T-helper 22 cell (primary cell): ENCODE data around the gene SLC2A1.
A peak's percentile ranks its signal among the peaks of the same experiment; 100 is the strongest.

Experiments used
- DNase-seq: peaks from one replicate; pipeline ENCODE4 v3.0.0-alpha.2; 2020; ENCODE audit warnings: low read depth

SLC2A1 gene

GRCh38 chr1:42960566-42961311, 2.1 kb upstream of the SLC2A1 start:
- no peak for DNase-seq

GRCh38 chr1:42960122-42960390, 1.4 kb upstream of the SLC2A1 start:
- DNase-seq: no peak

GRCh38 chr1:42957880-42958487, 684 bp downstream of the SLC2A1 start:
- peak; percentile 53 for DNase-seq

- DNase-seq: no peak
These were observed 1.3 kb downstream of the SLC2A1 start for GRCh38 chr1:42957229-42957879.

GRCh38 chr1:42956739-42957138, 1.9 kb downstream of the SLC2A1 start:
- DNase-seq: no peak

- no peak for DNase-seq
These were observed 3.2 kb downstream of the SLC2A1 start for GRCh38 chr1:42955311-42956063.

GRCh38 chr1:42953182-42954180, 5.2 kb downstream of the SLC2A1 start:
- DNase-seq: no peak

- DNase-seq: no peak
These were observed 6.2 kb downstream of the SLC2A1 start for GRCh38 chr1:42952303-42953001.

GRCh38 chr1:42951588-42951987, 7.1 kb downstream of the SLC2A1 start:
- no peak for DNase-seq

GRCh38 chr1:42950116-42950481, 8.6 kb downstream of the SLC2A1 start:
- no peak for DNase-seq

- DNase-seq: no peak
These were observed 9.2 kb downstream of the SLC2A1 start for GRCh38 chr1:42949312-42950115.

- DNase-seq: no peak
These were observed 10.5 kb downstream of the SLC2A1 start for GRCh38 chr1:42947965-42948732.

GRCh38 chr1:42947117-42947516, 11.6 kb downstream of the SLC2A1 start:
- DNase-seq: no peak

- no peak for DNase-seq
These were observed 12.4 kb downstream of the SLC2A1 start for GRCh38 chr1:42946120-42946898.

GRCh38 chr1:42945164-42945563, 13.5 kb downstream of the SLC2A1 start:
- DNase-seq: no peak

GRCh38 chr1:42944246-42944928, 14.3 kb downstream of the SLC2A1 start:
- no peak for DNase-seq

- DNase-seq: no peak
These were observed 14.9 kb downstream of the SLC2A1 start for GRCh38 chr1:42943728-42944127.

- no peak for DNase-seq
These were observed 15.5 kb downstream of the SLC2A1 start for GRCh38 chr1:42943166-42943565.
